Lower lobe of right lung (tissue), 2 donors: Measurements from ENCODE around the gene MEGF10. TPM values are rescaled to one million over a fixed set of nuclear protein-coding genes. Genes with fewer than 3 reads are reported as not detected.

Source experiments
- ATAC-seq, 2 donors: fragments of 200-7000 bp; cut with Tn5 transposase; one replicate each; pipeline ENCODE4 v1.9.1; 2020 to 2022; ENCODE audit warnings: mild to moderate bottlenecking in 2 of 2, moderate library complexity in 2 of 2
- DNase-seq: peaks from one replicate; pipeline ENCODE4 v3.0.0-alpha.2; 2020
- H3K27ac ChIP-seq: fragments of 200-600 bp; one replicate; pipeline ENCODE4 v1.8.0; 2022
- H3K27me3 ChIP-seq: fragments of 200-600 bp; one replicate; pipeline ENCODE4 v1.8.0; 2022; ENCODE audit warnings: low read depth
- H3K36me3 ChIP-seq: fragments of 200-600 bp; one replicate; pipeline ENCODE4 v1.8.0; 2022; ENCODE audit warnings: mild to moderate bottlenecking
- H3K4me1 ChIP-seq: fragments of 200-600 bp; one replicate; pipeline ENCODE4 v1.8.0; 2022
- H3K4me3 ChIP-seq: fragments of 200-600 bp; one replicate; pipeline ENCODE4 v1.8.0; 2022; ENCODE audit warnings: mild to moderate bottlenecking
- H3K9me3 ChIP-seq: fragments of 200-600 bp; one replicate; pipeline ENCODE4 v1.8.0; 2022
- intact Hi-C: fragments of 100-400 bp; cut with DNase I; formaldehyde crosslinking; loops from one replicate; pipeline ENCODE4 v1.11.0; 2022
- total RNA-seq: library from RNA; stranded (reverse); fragmentation: NEBNext Ultra II Directional; extraction: Animal tissue kit (Norgen Biotek cat#: 25700); gene quantifications from one replicate; pipeline ENCODE4 v1.2.1, GENCODE V29; 2021
- TF ChIP-seq, protein P1 (sequence below): fragments of 200-600 bp; IDR thresholded peaks from one replicate; pipeline ENCODE4 v1.8.0; 2022; ENCODE audit warnings: antibody characterized with exemption, mild to moderate bottlenecking
- donor health status: DM: no; HTN: yes; CAD: no; lungs with severe emphysema.

Gene MEGF10
- total RNA-seq, 1 donor from 2014 or later = 0.30 TPM

- no peak for ATAC-seq
- Histone ChIP-seq H3K27ac (no peak overlapping the region), H3K9me3 (no peaks in the 10 kb centered on the region), H3K4me3 (no peak overlapping the region), H3K4me1 (no peaks in the 10 kb centered on the region), H3K36me3 (no peaks in the 10 kb centered on the region), H3K27me3 (no peaks in the 10 kb centered on the region)
- TF ChIP-seq, protein P1, sequence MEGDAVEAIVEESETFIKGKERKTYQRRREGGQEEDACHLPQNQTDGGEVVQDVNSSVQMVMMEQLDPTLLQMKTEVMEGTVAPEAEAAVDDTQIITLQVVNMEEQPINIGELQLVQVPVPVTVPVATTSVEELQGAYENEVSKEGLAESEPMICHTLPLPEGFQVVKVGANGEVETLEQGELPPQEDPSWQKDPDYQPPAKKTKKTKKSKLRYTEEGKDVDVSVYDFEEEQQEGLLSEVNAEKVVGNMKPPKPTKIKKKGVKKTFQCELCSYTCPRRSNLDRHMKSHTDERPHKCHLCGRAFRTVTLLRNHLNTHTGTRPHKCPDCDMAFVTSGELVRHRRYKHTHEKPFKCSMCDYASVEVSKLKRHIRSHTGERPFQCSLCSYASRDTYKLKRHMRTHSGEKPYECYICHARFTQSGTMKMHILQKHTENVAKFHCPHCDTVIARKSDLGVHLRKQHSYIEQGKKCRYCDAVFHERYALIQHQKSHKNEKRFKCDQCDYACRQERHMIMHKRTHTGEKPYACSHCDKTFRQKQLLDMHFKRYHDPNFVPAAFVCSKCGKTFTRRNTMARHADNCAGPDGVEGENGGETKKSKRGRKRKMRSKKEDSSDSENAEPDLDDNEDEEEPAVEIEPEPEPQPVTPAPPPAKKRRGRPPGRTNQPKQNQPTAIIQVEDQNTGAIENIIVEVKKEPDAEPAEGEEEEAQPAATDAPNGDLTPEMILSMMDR = no peak
- DNase-seq = no peak
- intact Hi-C loops = no loop called here
Observed at GRCh38 chr5:127410959-127411358, 120.4 kb downstream of the MEGF10 start.

DNA sequence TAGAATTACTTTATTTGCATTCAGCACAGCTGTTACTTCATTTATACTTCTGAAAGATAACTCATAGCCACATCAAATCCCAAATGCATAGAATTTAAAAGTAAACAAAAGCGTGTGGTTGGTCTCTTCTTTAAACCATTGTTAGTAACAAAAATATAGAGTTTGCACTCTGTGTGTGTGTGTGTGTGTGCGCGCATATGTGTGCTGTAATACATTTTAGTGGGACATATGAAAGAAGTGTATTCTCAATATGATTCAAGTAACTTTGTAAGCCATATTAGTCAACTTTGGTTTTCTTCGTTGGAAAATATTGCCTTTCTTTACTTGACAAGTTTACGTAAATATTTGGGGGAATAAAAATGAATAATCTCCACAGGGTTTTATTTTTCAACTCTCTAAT, 120.8 kb downstream of the MEGF10 start:
- Histone ChIP-seq H3K27me3 (no peaks in the 10 kb centered on the region), H3K36me3 (no peaks in the 10 kb centered on the region), H3K9me3 (no peaks in the 10 kb centered on the region), H3K4me1 (no peaks in the 10 kb centered on the region), H3K27ac (no peak overlapping the region), H3K4me3 (no peak overlapping the region)
- ATAC-seq (no peak), DNase-seq (no peak)
- intact Hi-C loops = no loop called here
- TF ChIP-seq, protein P1 = no peak

DNA sequence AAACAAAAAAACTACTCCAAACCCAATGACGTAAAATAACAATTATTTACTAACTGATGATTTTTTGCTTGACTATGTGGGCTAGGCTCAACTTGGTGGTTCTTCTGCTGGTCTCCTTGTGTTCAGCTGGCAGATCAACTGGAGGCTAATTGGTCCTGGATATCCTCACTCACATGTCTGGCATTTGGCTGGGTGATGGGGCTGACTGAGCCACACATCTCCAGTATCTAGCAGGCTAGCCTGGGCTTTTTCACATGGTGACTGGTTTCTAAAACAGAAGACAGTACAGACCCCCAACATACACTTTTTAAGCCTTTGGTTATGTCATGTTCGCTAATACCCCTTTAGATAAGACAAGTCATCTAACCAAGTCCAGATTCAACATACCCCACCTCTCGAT, 122.1 kb downstream of the MEGF10 start:
- Histone ChIP-seq H3K36me3 (no peaks in the 10 kb centered on the region), H3K27ac (no peak overlapping the region), H3K27me3 (no peaks in the 10 kb centered on the region), H3K4me1 (no peaks in the 10 kb centered on the region), H3K9me3 (no peaks in the 10 kb centered on the region), H3K4me3 (no peak overlapping the region)
- ATAC-seq (no peak), DNase-seq (no peak)
- TF ChIP-seq, protein P1 = no peak
- intact Hi-C loops = no loop called here

DNA sequence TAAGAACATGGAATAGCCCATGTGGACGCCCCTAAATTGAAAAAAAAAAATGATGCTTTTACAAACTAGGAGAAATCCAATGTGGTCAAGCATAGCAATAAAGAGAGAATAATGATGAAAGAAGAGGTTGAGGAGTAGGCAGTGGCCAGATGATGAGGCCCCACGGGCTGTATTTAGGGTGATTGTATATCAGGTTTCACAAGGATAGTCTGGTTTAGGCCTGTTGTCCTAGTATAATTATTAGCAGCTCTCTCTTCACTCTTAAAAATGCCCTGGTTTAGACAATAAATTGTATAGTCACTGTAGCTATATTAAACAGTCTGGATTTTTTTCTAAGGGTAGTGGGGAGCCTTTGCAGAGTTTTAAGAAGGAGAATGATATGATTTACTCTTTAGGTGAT, 124.4 kb downstream of the MEGF10 start:
- TF ChIP-seq, protein P1 = no peak
- H3K36me3 ChIP-seq = no peaks in the 10 kb centered on the region
- H3K27ac ChIP-seq = no peak overlapping the region
- intact Hi-C loops = no loop called here
- no peaks in the 10 kb centered on the region for H3K27me3 ChIP-seq
- no peak overlapping the region for H3K4me3 ChIP-seq
- no peaks in the 10 kb centered on the region for H3K4me1 ChIP-seq
- DNase-seq (no peak), ATAC-seq (no peak)
- no peaks in the 10 kb centered on the region for H3K9me3 ChIP-seq

- Histone ChIP-seq H3K9me3 (no peaks in the 10 kb centered on the region), H3K27me3 (no peaks in the 10 kb centered on the region), H3K27ac (no peak overlapping the region), H3K4me3 (no peak overlapping the region), H3K36me3 (no peaks in the 10 kb centered on the region), H3K4me1 (no peaks in the 10 kb centered on the region)
- intact Hi-C loops = no loop called here
- ATAC-seq (no peak), DNase-seq (no peak)
- TF ChIP-seq, protein P1 = no peak
Observed at GRCh38 chr5:127416906-127417305, 126.3 kb downstream of the MEGF10 start.

GRCh38 chr5:127417528-127417927, 126.9 kb downstream of the MEGF10 start:
- ATAC-seq (no peak), DNase-seq (no peak)
- intact Hi-C loops = no loop called here
- H3K9me3 ChIP-seq = no peaks in the 10 kb centered on the region
- no peaks in the 10 kb centered on the region for H3K36me3 ChIP-seq
- H3K27ac ChIP-seq = no peak overlapping the region
- no peak overlapping the region for H3K4me3 ChIP-seq
- no peaks in the 10 kb centered on the region for H3K4me1 ChIP-seq
- TF ChIP-seq, protein P1 = no peak
- no peaks in the 10 kb centered on the region for H3K27me3 ChIP-seq
